GM12878 (cell line): ENCODE measurements around the gene NLGN1. TPM values are rescaled to one million over a fixed set of nuclear protein-coding genes. Genes with fewer than 3 reads are reported as not detected.

Experiments
- ATAC-seq: fragments of 200-7000 bp; cut with Tn5 transposase; 3 replicates; pipeline ENCODE4 v1.9.1; 2020; ENCODE audit warnings: mild to moderate bottlenecking, moderate library complexity
- BruUV-seq: library from RNA; stranded (reverse); fragments of 400-500 nt; replicated peaks from 2 replicates; lab custom pipeline; 2021; lab: Mats Ljungman, UMichigan
- CTCF ChIA-PET: fragments of 300-600 bp; sonication (Branson Sonifier 250); formaldehyde crosslinking; extraction: SDS; loops from one replicate; lab custom pipeline; 2021; ENCODE audit warnings: inconsistent platforms; lab: Yijun Ruan, JAX
- POLR2A ChIA-PET: fragments of 350-600 bp; formaldehyde crosslinking; extraction: SDS; loops from one replicate; lab custom pipeline; 2021; ENCODE audit warnings: inconsistent platforms; lab: Charles Lee
- RAD21 ChIA-PET: fragments of 300-600 bp; sonication (Branson Sonifier 250); formaldehyde crosslinking; loops from one replicate; lab custom pipeline; 2023; ENCODE audit warnings: antibody characterized with exemption; ENCODE audit not compliant: unreplicated experiment; lab: Charles Lee
- SMC1A ChIA-PET: fragments of 300-600 bp; sonication (Branson Sonifier 250); formaldehyde crosslinking; loops from one replicate; lab custom pipeline; 2023; ENCODE audit not compliant: unreplicated experiment, uncharacterized antibody; lab: Charles Lee
- DNase-seq: peaks from one replicate; pipeline ENCODE4 v3.0.0-alpha.2; 2011; ENCODE audit warnings: low read depth, low spot score
- FAIRE-seq: peaks from 3 replicates; lab custom pipeline; 2011; peaks lifted over from hg19 to GRCh38; lab: Jason Lieb, UNC
- H2AFZ ChIP-seq: 2 replicates; pipeline ENCODE4 v1.6.0; 2011; ENCODE audit warnings: low read depth, low read length, control low read depth; ENCODE audit not compliant: control insufficient read depth
- H3K27ac ChIP-seq: 2 replicates; pipeline ENCODE4 v1.5.1; 2011; ENCODE audit warnings: control low read depth; ENCODE audit not compliant: control insufficient read depth, insufficient read depth
- H3K27me3 ChIP-seq, 2 experiments: replicated peaks in 1 of 2; 2 replicates each; pipeline versions ENCODE4 v1.6.0 to v1.6.1; 2011; ENCODE audit warnings: low read length in 1 of 2; ENCODE audit not compliant: control insufficient read depth in 2 of 2, insufficient read depth in 2 of 2
- H3K36me3 ChIP-seq, 2 experiments: 2 replicates each; pipeline ENCODE4 v1.5.1; 2011; ENCODE audit warnings: low read length in 1 of 2; ENCODE audit not compliant: control insufficient read depth in 2 of 2, insufficient read depth in 2 of 2
- H3K4me1 ChIP-seq: 2 replicates; pipeline ENCODE4 v1.6.1; 2011; ENCODE audit warnings: mild to moderate bottlenecking, low read length, moderate library complexity, mixed read lengths; ENCODE audit not compliant: control insufficient read depth, insufficient read depth
- H3K4me2 ChIP-seq: 2 replicates; pipeline ENCODE4 v1.6.0; 2011; ENCODE audit warnings: control low read depth; ENCODE audit not compliant: control insufficient read depth, insufficient read depth
- H3K4me3 ChIP-seq: fragments of 200-600 bp; sonication (generic); 2 replicates; pipeline ENCODE4 v1.5.1; 2016
- H3K79me2 ChIP-seq: 2 replicates; pipeline ENCODE4 v1.6.0; 2011; ENCODE audit warnings: low read length; ENCODE audit not compliant: control insufficient read depth, insufficient read depth
- H3K9ac ChIP-seq: 2 replicates; pipeline ENCODE4 v1.8.0; 2011; ENCODE audit warnings: low read length, control low read depth, mixed read lengths; ENCODE audit not compliant: control insufficient read depth, insufficient read depth
- H3K9me3 ChIP-seq: replicated peaks from 3 replicates; pipeline ENCODE4 v1.5.1; 2011; ENCODE audit warnings: mild to moderate bottlenecking, low read length; ENCODE audit not compliant: control insufficient read depth, insufficient read depth
- H4K20me1 ChIP-seq: 2 replicates; pipeline ENCODE4 v1.6.0; 2011; ENCODE audit not compliant: control insufficient read depth, insufficient read depth
- BCLAF1 ChIP-seq: fragments of 450-650 bp; IDR thresholded peaks from 2 replicates; pipeline ENCODE4 v1.6.1; 2017; ENCODE audit warnings: antibody characterized with exemption, mild to moderate bottlenecking, moderate library complexity
- HDGF ChIP-seq: fragments of 450-650 bp; IDR thresholded peaks from 2 replicates; pipeline ENCODE4 v1.6.1; 2016; ENCODE audit warnings: antibody characterized with exemption
- MLLT1 ChIP-seq: fragments of 450-650 bp; IDR thresholded peaks from 2 replicates; pipeline ENCODE4 v1.6.1; 2016; ENCODE audit warnings: mild to moderate bottlenecking
- MTA2 ChIP-seq: fragments of 450-650 bp; IDR thresholded peaks from 2 replicates; pipeline ENCODE4 v1.6.1; 2016; ENCODE audit warnings: low read depth, mild to moderate bottlenecking, moderate library complexity
- NFYA ChIP-seq: IDR thresholded peaks from 2 replicates; pipeline ENCODE4 v1.6.1; 2011; ENCODE audit warnings: low read depth, mild to moderate bottlenecking, low read length, improper control_type of control experiment, borderline replicate concordance
- PML ChIP-seq: IDR thresholded peaks from 2 replicates; pipeline ENCODE4 v1.6.1; 2012; ENCODE audit warnings: low read length, inconsistent platforms
- POLR2A ChIP-seq: IDR thresholded peaks from 2 replicates; pipeline ENCODE4 v1.6.1; 2011; ENCODE audit warnings: low read depth, mild to moderate bottlenecking, low read length
- RB1 ChIP-seq: fragments of 450-650 bp; formaldehyde crosslinking; IDR thresholded peaks from 2 replicates; pipeline ENCODE4 v1.6.1; 2017; ENCODE audit warnings: mild to moderate bottlenecking, borderline replicate concordance
- RELB ChIP-seq: fragments of 450-650 bp; IDR thresholded peaks from 2 replicates; pipeline ENCODE4 v1.6.1; 2017; ENCODE audit warnings: low read depth, mild to moderate bottlenecking, moderate library complexity
- RUNX3 ChIP-seq: IDR thresholded peaks from 2 replicates; pipeline ENCODE4 v1.6.1; 2012; ENCODE audit warnings: low read length, inconsistent platforms
- SKIL ChIP-seq: fragments of 450-650 bp; IDR thresholded peaks from 2 replicates; pipeline ENCODE4 v1.6.1; 2017; ENCODE audit warnings: mild to moderate bottlenecking, low read depth, inconsistent platforms; ENCODE audit not compliant: poor library complexity, severe bottlenecking
- ZBTB40 ChIP-seq: fragments of 450-650 bp; IDR thresholded peaks from 2 replicates; pipeline ENCODE4 v1.6.1; 2016; ENCODE audit warnings: mild to moderate bottlenecking, moderate library complexity, borderline replicate concordance
- ZNF24 ChIP-seq: fragments of 450-650 bp; IDR thresholded peaks from 2 replicates; pipeline ENCODE4 v1.6.1; 2017; ENCODE audit warnings: antibody characterized with exemption, mild to moderate bottlenecking
- ZNF622 ChIP-seq: fragments of 450-650 bp; IDR thresholded peaks from 2 replicates; pipeline ENCODE4 v1.6.1; 2017; ENCODE audit warnings: mild to moderate bottlenecking, inconsistent platforms
- WGBS: methylation state at CpG from one replicate; pipeline ENCODE4 v1.1.6; 2016; ENCODE audit warnings: low lambda C conversion rate; ENCODE audit not compliant: insufficient replicate concordance, insufficient coverage; ENCODE audit errors: missing lambda C conversion rate; 5-methylcytosine and 5-hydroxymethylcytosine counted together
- in situ Hi-C: fragments of 300-500 bp; cut with MboI; formaldehyde crosslinking; loops from 9 replicates; pipeline ENCODE4 v1.14.3; 2018; ENCODE audit warnings: mixed read lengths
- intact Hi-C: fragments of 100-400 bp; cut with micrococcal nuclease; formaldehyde crosslinking; loops from one replicate; pipeline ENCODE4 v1.14.2; 2022; ENCODE audit not compliant: unreplicated experiment
- polyA plus RNA-seq, 11 experiments: library from polyadenylated mRNA; depleted of rRNA in 4 of 11; unstranded in 6 of 11; stranded (reverse) in 5 of 11; fragments of >200 nt; fragmentation: Nextera tagmentation in 4 of 11; fragmentation: Illumina TruSeq in 1 of 11; extraction: Ambion mirVana in 4 of 11; extraction: Trizol in 1 of 11; gene quantifications; 1 replicate in 1 of 11; 2 replicates in 10 of 11; pipeline versions ENCODE4 v1.2.1 to v1.2.3, GENCODE V29; 2011 to 2016; ENCODE audit warnings: inconsistent platforms in 2 of 11, missing spikeins in 2 of 11, low read depth in 1 of 11
- total RNA-seq, 4 experiments: library from RNA; depleted of rRNA in 3 of 4; stranded (reverse); fragments of >200 nt in 3 of 4; fragmentation: Illumina TruSeq in 1 of 4; extraction: Trizol in 1 of 4; gene quantifications; 2 replicates each; pipeline versions ENCODE4 v1.2.1 to v1.2.3, GENCODE V29; 2013 to 2021

The NLGN1 gene
- total and polyA plus RNA-seq, 10 of the 15 experiments (the other 5 are each of a cell fraction or from before 2014, with no cell fraction given), result not detected

GRCh38 chr3:174215456-174215855 is 817.9 kb downstream of the NLGN1 start:
- intact Hi-C loops (no loop called here), in situ Hi-C loops (no loop called here)
- Histone ChIP-seq H3K9ac (no peak overlapping the region), H3K27me3 (no peaks in the 10 kb centered on the region), H3K4me2 (no peak overlapping the region), H3K4me1 (no peaks in the 10 kb centered on the region), H3K9me3 (no peaks in the 10 kb centered on the region), H3K27ac (no peak overlapping the region), H2AFZ (no peak overlapping the region), H3K36me3 (no peaks in the 10 kb centered on the region), H3K79me2 (no peaks in the 10 kb centered on the region), H3K4me3 (no peak overlapping the region), H4K20me1 (no peaks in the 10 kb centered on the region)
- FAIRE-seq (no peak), DNase-seq (no peak), ATAC-seq (no peak)
- POLR2A ChIA-PET, result no interaction called here
- no TSS peak for BruUV-seq
- 10% methylated on average over 5 of the region's 5 CpGs for WGBS
- RAD21 ChIA-PET, result no interaction called here
- TF ChIP-seq RB1 (no peak), SKIL (no peak), NFYA (no peak), BCLAF1 (no peak), ZBTB40 (no peak), MLLT1 (no peak), POLR2A (no peak), MTA2 (no peak), HDGF (no peak), ZNF24 (no peak), RUNX3 (no peak), RELB (no peak), PML (no peak), ZNF622 (no peak)
- CTCF ChIA-PET, result no interaction called here
- SMC1A ChIA-PET, result no interaction called here
